A673 (cell line): ENCODE measurements around the gene HPCA. TPM values are rescaled to one million over a fixed set of nuclear protein-coding genes. Genes with fewer than 3 reads are reported as not detected.

Source experiments
- BruUV-seq: library from RNA; stranded (reverse); fragments of 400-500 nt; replicated peaks from 2 replicates; lab custom pipeline; 2021; lab: Mats Ljungman, UMichigan
- CTCF ChIA-PET: fragments of 300-600 bp; sonication (Branson Sonifier 250); formaldehyde crosslinking; loops from one replicate; lab custom pipeline; 2022; ENCODE audit warnings: antibody characterized with exemption; lab: Charles Lee
- POLR2A ChIA-PET: fragments of 300-600 bp; sonication (Branson Sonifier 250); formaldehyde crosslinking; loops from one replicate; lab custom pipeline; 2022; ENCODE audit warnings: antibody characterized with exemption; ENCODE audit not compliant: low non-redundant PET; lab: Charles Lee
- DNase-seq: peaks from one replicate; pipeline ENCODE4 v3.0.0-alpha.2; 2015; ENCODE audit warnings: low spot score
- H3K27ac ChIP-seq: fragments of 200-600 bp; sonication (generic); 2 replicates; pipeline ENCODE4 v1.5.1; 2016; ENCODE audit warnings: mixed run types, low read depth, mild to moderate bottlenecking, mixed read lengths, antibody characterized with exemption, low read length; ENCODE audit not compliant: poor library complexity, severe bottlenecking
- H3K27me3 ChIP-seq: fragments of 200-600 bp; sonication (generic); replicated peaks from 2 replicates; pipeline ENCODE4 v1.6.1; 2017; ENCODE audit warnings: mixed run types, low read depth, mild to moderate bottlenecking, mixed read lengths, antibody characterized with exemption, low read length; ENCODE audit not compliant: insufficient read depth, poor library complexity
- H3K36me3 ChIP-seq: fragments of 200-600 bp; sonication (generic); 2 replicates; pipeline ENCODE4 v1.6.1; 2016; ENCODE audit warnings: mixed run types, mild to moderate bottlenecking, mixed read lengths, antibody characterized with exemption, low read length; ENCODE audit not compliant: insufficient read depth, poor library complexity, severe bottlenecking
- H3K4me1 ChIP-seq: fragments of 200-600 bp; sonication (generic); 2 replicates; pipeline ENCODE4 v1.6.1; 2017; ENCODE audit warnings: mixed run types, mild to moderate bottlenecking, mixed read lengths, antibody characterized with exemption, low read length; ENCODE audit not compliant: insufficient read depth, poor library complexity, severe bottlenecking
- H3K4me3 ChIP-seq: fragments of 200-600 bp; sonication (generic); 2 replicates; pipeline ENCODE4 v1.5.1; 2016; ENCODE audit warnings: low read depth, mixed run types, mild to moderate bottlenecking, mixed read lengths, low read length; ENCODE audit not compliant: poor library complexity, severe bottlenecking
- H3K9me3 ChIP-seq: fragments of 200-600 bp; sonication (generic); 2 replicates; pipeline ENCODE4 v1.6.1; 2016; ENCODE audit warnings: mixed run types, low read depth, mild to moderate bottlenecking, mixed read lengths, antibody characterized with exemption, low read length; ENCODE audit not compliant: poor library complexity, severe bottlenecking
- EZH2 ChIP-seq: fragments of 200-600 bp; sonication (generic); IDR thresholded peaks from 2 replicates; pipeline ENCODE4 v1.6.1; 2017; ENCODE audit warnings: borderline replicate concordance, low read depth, mild to moderate bottlenecking, mixed read lengths, antibody characterized with exemption, low read length; ENCODE audit not compliant: poor library complexity, severe bottlenecking
- intact Hi-C: fragments of 100-400 bp; cut with micrococcal nuclease; formaldehyde crosslinking; loops from one replicate; pipeline ENCODE4 v1.10.0; 2022; ENCODE audit not compliant: unreplicated experiment
- total RNA-seq: library from RNA; stranded (reverse); gene quantifications from 2 replicates; pipeline ENCODE4 v1.2.3, GENCODE V29; 2021
- TF ChIP-seq, protein P1 (sequence below): fragments of 300-800, 200-600 bp; sonication (generic); conservative IDR thresholded peaks from 2 replicates; pipeline ENCODE4 v1.5.1; 2017; ENCODE audit warnings: low read depth, mild to moderate bottlenecking, antibody characterized with exemption, low read length, moderate library complexity, mixed read lengths

The HPCA gene
- total RNA-seq, 1 experiment from 2014 or later, result 0.69 TPM

DNA sequence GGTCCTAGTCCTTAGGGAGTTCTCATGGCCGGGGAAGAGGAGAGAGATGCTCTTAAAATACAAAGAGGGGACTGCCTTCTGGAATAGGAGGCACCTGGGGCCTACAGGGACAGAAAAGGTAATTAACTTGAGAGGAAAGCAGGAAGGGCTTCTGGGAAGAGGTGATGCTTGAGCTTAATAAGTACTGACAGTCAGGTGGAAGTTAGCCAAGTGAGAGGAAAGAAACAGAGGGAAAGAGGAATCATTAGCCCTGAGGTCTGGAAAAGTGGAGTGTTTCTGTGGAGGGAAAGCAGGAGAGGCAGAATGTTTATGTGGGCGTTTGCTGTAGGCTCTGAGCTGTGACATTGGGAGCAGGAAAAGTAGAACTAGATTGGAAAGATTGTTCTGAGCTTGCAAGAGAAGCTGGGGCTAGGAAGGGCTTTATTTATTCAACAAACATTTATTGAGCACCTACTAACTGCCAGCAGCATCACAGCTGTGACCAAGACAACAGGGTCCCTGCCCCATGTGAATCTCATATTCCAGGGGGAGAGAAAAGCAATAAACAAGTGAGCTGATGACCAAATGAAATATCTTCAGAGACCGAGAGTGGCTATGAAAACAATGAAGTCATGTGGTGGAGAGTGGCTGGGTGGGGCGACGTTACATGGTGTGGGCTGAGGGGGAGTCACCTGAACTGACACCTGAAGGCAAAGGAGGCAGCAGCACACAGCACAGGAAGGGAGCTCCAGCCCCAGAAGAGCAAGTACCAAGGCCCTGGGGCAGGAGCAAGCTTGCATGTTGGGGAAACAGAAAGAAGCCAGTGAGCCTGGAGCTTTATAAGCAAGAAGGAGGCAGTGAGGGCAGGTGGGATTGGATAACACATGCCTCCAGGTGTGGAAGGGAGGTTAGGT, 11.2 kb upstream of the HPCA start:
- BruUV-seq, result no TSS peak
- peaks cover 5% of the 10 kb centered on the region for H3K4me1 ChIP-seq
- no peaks in the 10 kb centered on the region for H3K27me3 ChIP-seq
- no peaks in the 10 kb centered on the region for H3K36me3 ChIP-seq
- TF ChIP-seq, protein P1, sequence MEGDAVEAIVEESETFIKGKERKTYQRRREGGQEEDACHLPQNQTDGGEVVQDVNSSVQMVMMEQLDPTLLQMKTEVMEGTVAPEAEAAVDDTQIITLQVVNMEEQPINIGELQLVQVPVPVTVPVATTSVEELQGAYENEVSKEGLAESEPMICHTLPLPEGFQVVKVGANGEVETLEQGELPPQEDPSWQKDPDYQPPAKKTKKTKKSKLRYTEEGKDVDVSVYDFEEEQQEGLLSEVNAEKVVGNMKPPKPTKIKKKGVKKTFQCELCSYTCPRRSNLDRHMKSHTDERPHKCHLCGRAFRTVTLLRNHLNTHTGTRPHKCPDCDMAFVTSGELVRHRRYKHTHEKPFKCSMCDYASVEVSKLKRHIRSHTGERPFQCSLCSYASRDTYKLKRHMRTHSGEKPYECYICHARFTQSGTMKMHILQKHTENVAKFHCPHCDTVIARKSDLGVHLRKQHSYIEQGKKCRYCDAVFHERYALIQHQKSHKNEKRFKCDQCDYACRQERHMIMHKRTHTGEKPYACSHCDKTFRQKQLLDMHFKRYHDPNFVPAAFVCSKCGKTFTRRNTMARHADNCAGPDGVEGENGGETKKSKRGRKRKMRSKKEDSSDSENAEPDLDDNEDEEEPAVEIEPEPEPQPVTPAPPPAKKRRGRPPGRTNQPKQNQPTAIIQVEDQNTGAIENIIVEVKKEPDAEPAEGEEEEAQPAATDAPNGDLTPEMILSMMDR, result no peak
- TF ChIP-seq EZH2, result no peak
- intact Hi-C loops, result loop anchor here (5.0 to 10.0 kb wide), 2 partner anchors 163 to 360 kb away; no protein-coding TSS in a partner anchor
- ChIA-PET POLR2A (no interaction called here), CTCF (interaction anchor here (2.8 kb wide), 1 partner anchor 18 kb away, joined by 13 read pairs; no protein-coding TSS in a partner anchor)
- no peak overlapping the region for H3K27ac ChIP-seq
- no peak overlapping the region for H3K4me3 ChIP-seq
- no peaks in the 10 kb centered on the region for H3K9me3 ChIP-seq
- no peak for DNase-seq

DNA sequence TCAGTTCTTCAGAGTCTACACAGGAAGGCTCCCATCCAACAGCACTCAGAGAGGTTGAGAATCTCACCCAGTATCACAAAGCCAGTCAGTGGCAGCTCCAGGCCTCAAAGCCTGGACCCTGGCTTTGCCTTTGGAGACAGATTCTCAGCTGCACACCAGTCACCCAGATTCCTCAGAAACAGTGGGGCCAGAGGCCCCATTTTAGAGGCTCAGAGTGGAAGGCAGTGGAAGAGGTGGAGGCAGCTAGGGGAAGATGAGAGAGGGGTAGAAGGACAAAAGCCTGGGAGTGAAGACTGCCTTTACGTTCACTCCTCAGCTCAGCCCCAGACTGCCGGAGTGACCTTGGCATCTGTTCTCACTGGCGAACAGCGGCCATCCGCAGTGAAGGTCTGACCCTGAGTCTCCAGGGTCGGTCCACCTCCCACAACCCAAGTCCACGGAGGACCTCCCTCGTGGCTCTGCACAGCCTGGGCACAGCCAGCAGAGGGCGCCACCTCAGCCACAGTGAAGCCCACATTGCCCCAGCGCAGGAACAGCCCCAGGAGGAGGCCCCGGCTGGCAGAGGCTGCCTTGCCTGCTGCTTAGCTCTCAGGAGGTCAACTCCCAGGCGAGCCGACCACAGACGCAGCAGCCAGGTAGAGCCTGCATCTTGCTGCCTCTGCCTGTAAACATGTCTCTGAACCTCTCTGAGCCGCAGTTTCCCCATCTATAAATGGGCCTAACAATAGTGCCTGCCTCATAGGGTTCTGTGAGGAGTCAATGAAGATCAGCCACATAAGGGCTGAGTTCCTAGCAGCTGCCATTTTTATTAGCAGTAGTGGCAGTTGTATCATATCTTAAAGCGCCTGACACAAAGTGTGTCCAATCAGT, 9.7 kb upstream of the HPCA start:
- intact Hi-C loops, result loop anchor here (1.0 to 10.0 kb wide), 2 partner anchors 210 to 362 kb away; no protein-coding TSS in a partner anchor
- Histone ChIP-seq H3K27ac (no peak overlapping the region), H3K36me3 (no peaks in the 10 kb centered on the region), H3K27me3 (no peaks in the 10 kb centered on the region), H3K4me3 (no peak overlapping the region), H3K9me3 (no peaks in the 10 kb centered on the region), H3K4me1 (no peaks in the 10 kb centered on the region)
- CTCF ChIA-PET, result interaction anchor here (0.5 to 2.8 kb wide), 7 partner anchors 10 to 390 kb away, joined by 3 to 13 read pairs (median 4); partner anchors contain the start of gene HPCA
- POLR2A ChIA-PET, result no interaction called here
- TF ChIP-seq, protein P1, result peak; percentile 99
- TF ChIP-seq EZH2, result no peak
- DNase-seq, result peak; percentile 69
- no TSS peak for BruUV-seq
